Central memory CD8-positive, alpha-beta T cell (primary cell): Measurements from ENCODE around the gene ZDHHC16.
"Not testable (repeated sequence)": the region's sequence is repeated elsewhere in the genome, so short reads cannot be mapped to it uniquely, and the experiment has no call there.

Source experiments
- ATAC-seq: fragments of 150-1000 bp; cut with Tn5 transposase; replicated peaks from 2 replicates; pipeline ENCODE4 v1.10.0; 2022; ENCODE audit warnings: mild to moderate bottlenecking, moderate FRiP score, moderate number of reproducible peaks; ENCODE audit not compliant: poor library complexity, severe bottlenecking; ENCODE audit errors: extremely low read depth
- DNase-seq, 2 donors: peaks; one replicate each; pipeline ENCODE4 v3.0.0; 2021; ENCODE audit warnings: low spot score in 2 of 2
- H3K27ac Mint-ChIP-seq: one replicate; pipeline ENCODE4 v1.8.0; 2022; ENCODE audit warnings: low read depth, mild to moderate bottlenecking, moderate library complexity, mixed read lengths
- H3K27me3 Mint-ChIP-seq: one replicate; pipeline ENCODE4 v1.8.0; 2022; ENCODE audit warnings: mixed read lengths
- H3K36me3 Mint-ChIP-seq: one replicate; pipeline ENCODE4 v1.8.0; 2022; ENCODE audit warnings: mild to moderate bottlenecking, moderate library complexity, mixed read lengths; ENCODE audit not compliant: insufficient read depth
- H3K4me1 Mint-ChIP-seq: one replicate; pipeline ENCODE4 v1.8.0; 2022; ENCODE audit warnings: mixed read lengths
- H3K4me3 Mint-ChIP-seq: one replicate; pipeline ENCODE4 v1.8.0; 2022; ENCODE audit warnings: mild to moderate bottlenecking, moderate library complexity, mixed read lengths
- H3K9me3 Mint-ChIP-seq: one replicate; pipeline ENCODE4 v1.8.0; 2022; ENCODE audit warnings: mixed read lengths

Gene ZDHHC16

GRCh38 chr10:97466755-97467154 is 20.8 kb downstream of the ZDHHC16 start:
- Mint-ChIP-seq H3K27ac (no peak overlapping the region), H3K36me3 (peaks cover 41% of the 10 kb centered on the region), H3K4me1 (no peaks in the 10 kb centered on the region), H3K9me3 (no peaks in the 10 kb centered on the region), H3K4me3 (no peak overlapping the region), H3K27me3 (no peaks in the 10 kb centered on the region)
- no peak for DNase-seq
- no peak for ATAC-seq

- H3K4me3 Mint-ChIP-seq: no peak overlapping the region
- H3K27ac Mint-ChIP-seq: no peak overlapping the region
- no peak for ATAC-seq
- no peaks in the 10 kb centered on the region for H3K27me3 Mint-ChIP-seq
- no peaks in the 10 kb centered on the region for H3K9me3 Mint-ChIP-seq
- peaks cover 44% of the 10 kb centered on the region for H3K36me3 Mint-ChIP-seq
- DNase-seq: no peak
- H3K4me1 Mint-ChIP-seq: no peaks in the 10 kb centered on the region
These were observed 22.2 kb downstream of the ZDHHC16 start for GRCh38 chr10:97468162-97468561.

DNA sequence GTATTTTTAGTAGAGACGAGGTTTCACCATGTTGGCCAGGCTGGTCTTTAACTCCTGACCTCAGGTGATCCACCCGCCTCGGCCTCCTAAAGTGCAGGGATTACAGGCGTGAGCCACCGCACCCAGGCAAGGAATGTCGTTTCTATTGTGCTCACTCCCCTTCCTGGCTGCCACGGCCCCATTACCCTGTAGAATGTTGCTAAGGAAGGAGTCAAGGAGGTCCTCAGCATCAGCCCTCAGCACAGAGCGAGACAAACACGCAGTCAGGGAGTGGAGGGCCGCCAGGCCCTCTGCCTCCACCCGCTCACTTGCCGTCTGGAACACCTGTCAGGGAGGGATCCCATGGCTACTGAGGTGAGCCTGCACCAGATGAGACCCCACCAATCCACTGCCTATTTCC is 22.8 kb downstream of the ZDHHC16 start:
- H3K4me3 Mint-ChIP-seq, H3K27me3 Mint-ChIP-seq, H3K27ac Mint-ChIP-seq, ATAC-seq, H3K9me3 Mint-ChIP-seq, H3K4me1 Mint-ChIP-seq, DNase-seq: not testable (repeated sequence)
- peaks cover 45% of the 10 kb centered on the region for H3K36me3 Mint-ChIP-seq

- H3K4me1 Mint-ChIP-seq: peaks cover 8% of the 10 kb centered on the region
- no peaks in the 10 kb centered on the region for H3K27me3 Mint-ChIP-seq
- no peak for ATAC-seq
- DNase-seq: no peak
- no peak overlapping the region for H3K4me3 Mint-ChIP-seq
- H3K9me3 Mint-ChIP-seq: no peaks in the 10 kb centered on the region
- H3K36me3 Mint-ChIP-seq: peaks cover 64% of the 10 kb centered on the region
- no peak overlapping the region for H3K27ac Mint-ChIP-seq
These were observed 28.9 kb downstream of the ZDHHC16 start for GRCh38 chr10:97474918-97475317.

- no peaks in the 10 kb centered on the region for H3K27me3 Mint-ChIP-seq
- DNase-seq (no peak), ATAC-seq (no peak)
- peaks cover 71% of the 10 kb centered on the region for H3K36me3 Mint-ChIP-seq
- H3K4me1 Mint-ChIP-seq: peaks cover 8% of the 10 kb centered on the region
- no peak overlapping the region for H3K27ac Mint-ChIP-seq
- H3K9me3 Mint-ChIP-seq: no peaks in the 10 kb centered on the region
- H3K4me3 Mint-ChIP-seq: no peak overlapping the region
These were observed 30.1 kb downstream of the ZDHHC16 start for GRCh38 chr10:97475936-97476594.

GRCh38 chr10:97479410-97479809 is 33.4 kb downstream of the ZDHHC16 start:
- DNase-seq, H3K27me3 Mint-ChIP-seq, H3K27ac Mint-ChIP-seq, H3K4me1 Mint-ChIP-seq, ATAC-seq, H3K9me3 Mint-ChIP-seq, H3K4me3 Mint-ChIP-seq: not testable (repeated sequence)
- H3K36me3 Mint-ChIP-seq: peaks cover 60% of the 10 kb centered on the region

GRCh38 chr10:97479939-97480338 is 34.0 kb downstream of the ZDHHC16 start:
- H3K36me3 Mint-ChIP-seq: peaks cover 56% of the 10 kb centered on the region
- H3K4me1 Mint-ChIP-seq: peaks cover 8% of the 10 kb centered on the region
- H3K27me3 Mint-ChIP-seq: no peaks in the 10 kb centered on the region
- no peak overlapping the region for H3K27ac Mint-ChIP-seq
- DNase-seq: no peak
- no peak for ATAC-seq
- no peaks in the 10 kb centered on the region for H3K9me3 Mint-ChIP-seq
- H3K4me3 Mint-ChIP-seq: no peak overlapping the region

GRCh38 chr10:97481071-97481470 is 35.1 kb downstream of the ZDHHC16 start:
- H3K36me3 Mint-ChIP-seq: peaks cover 49% of the 10 kb centered on the region
- H3K9me3 Mint-ChIP-seq: no peaks in the 10 kb centered on the region
- H3K27ac Mint-ChIP-seq: peak overlapping the region; percentile 32
- H3K4me1 Mint-ChIP-seq: peaks cover 8% of the 10 kb centered on the region
- DNase-seq: no peak
- no peak overlapping the region for H3K4me3 Mint-ChIP-seq
- H3K27me3 Mint-ChIP-seq: no peaks in the 10 kb centered on the region
- no peak for ATAC-seq

GRCh38 chr10:97482381-97482780 is 36.4 kb downstream of the ZDHHC16 start:
- Mint-ChIP-seq H3K27me3 (no peaks in the 10 kb centered on the region), H3K27ac (no peak overlapping the region), H3K9me3 (no peaks in the 10 kb centered on the region), H3K36me3 (peaks cover 44% of the 10 kb centered on the region), H3K4me1 (peaks cover 2% of the 10 kb centered on the region), H3K4me3 (no peak overlapping the region)
- DNase-seq (no peak), ATAC-seq (no peak)

DNA sequence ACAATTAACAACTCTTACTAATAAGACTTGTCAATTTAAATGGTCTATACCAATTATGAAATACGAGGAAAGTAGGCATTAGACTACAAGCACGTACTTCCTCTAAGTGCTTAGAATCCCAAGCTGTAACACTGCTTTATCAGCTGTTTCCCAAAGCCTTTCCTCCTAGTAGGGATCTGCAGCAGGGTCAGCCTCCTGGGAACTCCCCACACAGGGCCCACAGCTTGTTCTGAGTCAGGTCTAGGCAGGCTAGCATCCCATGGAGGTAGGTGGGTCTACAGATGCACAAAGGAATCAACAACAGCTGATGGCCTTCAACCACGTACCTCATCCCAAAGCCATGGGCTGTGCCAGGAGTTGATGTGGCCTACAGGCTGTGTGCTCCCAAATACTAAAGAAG is 37.5 kb downstream of the ZDHHC16 start:
- ATAC-seq (no peak), DNase-seq (no peak)
- Mint-ChIP-seq H3K27me3 (no peaks in the 10 kb centered on the region), H3K36me3 (peaks cover 38% of the 10 kb centered on the region), H3K27ac (no peak overlapping the region), H3K9me3 (no peaks in the 10 kb centered on the region), H3K4me3 (no peak overlapping the region), H3K4me1 (no peaks in the 10 kb centered on the region)

DNA sequence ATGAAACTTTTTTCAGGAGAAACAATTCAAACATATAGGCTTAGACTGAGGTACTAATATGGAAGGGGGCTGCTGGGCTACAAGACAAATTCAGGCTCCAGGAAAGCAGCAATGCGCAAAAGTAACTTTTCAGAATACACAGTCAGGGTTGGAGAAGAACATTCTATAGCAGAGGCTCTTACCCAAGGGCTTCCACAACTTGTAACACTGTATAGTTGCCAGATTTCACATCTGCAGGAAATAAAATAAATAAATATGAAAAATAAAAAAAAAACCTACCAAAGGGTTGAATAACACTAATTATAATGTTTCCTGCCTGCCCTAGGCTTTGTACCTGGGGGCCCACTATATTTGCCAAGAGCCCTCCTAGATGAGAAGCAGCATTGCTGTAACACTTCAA is 37.9 kb downstream of the ZDHHC16 start:
- Mint-ChIP-seq H3K36me3 (peaks cover 35% of the 10 kb centered on the region), H3K9me3 (no peaks in the 10 kb centered on the region), H3K4me1 (peaks cover 2% of the 10 kb centered on the region), H3K4me3 (no peak overlapping the region), H3K27ac (no peak overlapping the region), H3K27me3 (no peaks in the 10 kb centered on the region)
- ATAC-seq: no peak
- no peak for DNase-seq

DNA sequence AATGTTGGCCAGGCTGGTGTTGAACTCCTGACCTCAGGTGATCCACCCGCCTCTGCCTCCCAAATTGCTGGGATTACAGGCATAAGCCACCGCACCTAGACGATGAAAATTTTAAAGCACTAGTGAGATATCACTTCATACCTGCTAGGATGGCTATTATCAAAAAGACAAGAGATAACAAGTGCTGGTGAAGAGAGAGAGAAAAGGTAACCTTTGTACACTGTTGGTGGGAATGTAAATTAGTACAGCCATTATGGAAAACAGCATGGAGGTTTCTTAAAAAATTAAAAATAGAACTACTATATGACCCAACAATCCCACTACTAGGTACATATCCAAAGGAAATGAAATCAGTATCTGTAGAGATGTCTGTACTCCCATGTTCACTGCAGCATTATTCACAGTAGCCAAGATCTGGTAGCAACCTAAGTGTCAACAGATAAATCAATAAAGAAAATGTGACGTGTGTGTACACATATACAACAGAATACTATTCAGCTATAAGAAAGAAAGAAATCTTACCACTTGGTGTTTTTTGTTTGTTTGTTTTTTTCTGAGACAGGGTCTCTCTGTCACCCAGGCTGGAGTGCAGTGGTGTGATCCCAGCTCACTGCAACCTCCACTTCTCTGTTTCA is 39.8 kb downstream of the ZDHHC16 start:
- no peak overlapping the region for H3K27ac Mint-ChIP-seq
- H3K4me1 Mint-ChIP-seq: peaks cover 13% of the 10 kb centered on the region
- no peaks in the 10 kb centered on the region for H3K27me3 Mint-ChIP-seq
- no peak overlapping the region for H3K4me3 Mint-ChIP-seq
- DNase-seq: no peak
- no peaks in the 10 kb centered on the region for H3K9me3 Mint-ChIP-seq
- ATAC-seq: no peak
- peaks cover 20% of the 10 kb centered on the region for H3K36me3 Mint-ChIP-seq

DNA sequence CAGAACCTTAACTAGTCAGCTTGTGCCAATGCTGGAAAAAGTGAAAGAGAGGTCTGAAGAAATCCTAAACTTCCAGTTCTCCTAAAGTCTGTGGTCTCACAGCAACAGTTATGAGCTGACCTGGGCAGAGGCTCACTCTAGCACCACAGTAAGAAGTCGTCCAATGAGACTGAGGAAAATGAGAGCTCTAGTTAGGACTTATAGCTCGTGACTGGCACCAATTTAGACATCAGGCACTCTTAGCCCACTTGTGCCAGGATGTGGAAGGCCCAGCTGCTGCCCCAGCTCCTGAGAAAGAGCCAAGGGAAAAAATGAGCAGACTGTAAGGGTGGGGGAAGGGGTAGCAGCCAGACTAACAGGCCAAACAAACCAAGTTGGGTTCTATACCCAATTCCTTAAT is 44.6 kb downstream of the ZDHHC16 start:
- no peaks in the 10 kb centered on the region for H3K27me3 Mint-ChIP-seq
- ATAC-seq (no peak), DNase-seq (no peak)
- H3K36me3 Mint-ChIP-seq: peaks cover 5% of the 10 kb centered on the region
- no peak overlapping the region for H3K4me3 Mint-ChIP-seq
- H3K27ac Mint-ChIP-seq: no peak overlapping the region
- no peaks in the 10 kb centered on the region for H3K9me3 Mint-ChIP-seq
- H3K4me1 Mint-ChIP-seq: peaks cover 26% of the 10 kb centered on the region
